ENCODE data around the gene SLC25A21. TPM values are rescaled to one million over a fixed set of nuclear protein-coding genes. Genes with fewer than 3 reads are reported as not detected.
A peak's percentile ranks its signal among the peaks of the same experiment; 100 is the strongest.

Gene SLC25A21
- total and polyA plus RNA-seq, 2 of the 13 experiments (the other 11 are each of a cell fraction or from before 2014, with no cell fraction given) = 1.9 to 2.9 TPM

- TF ChIP-seq PRDM15 (CRISPR knock-in tag; IDR thresholded peaks at IDR 0.05) = peak; percentile 73; the same call in 1 of the 2 replicates
- TF ChIP-seq ZNF331 (CRISPR knock-in tag; IDR thresholded peaks at IDR 0.05) = peak; percentile 87
- TF ChIP-seq ZNF343 (CRISPR knock-in tag; IDR thresholded peaks at IDR 0.05) = peak; percentile 99; the same call in 1 of the 2 replicates
- TF ChIP-seq SMC3 (IDR thresholded peaks at IDR 0.05; ENCODE audit: low read length) = no peak
- TF ChIP-seq SMAD9 (CRISPR knock-in tag; IDR thresholded peaks at IDR 0.05) = peak; percentile 98
- TF ChIP-seq ZNF646 (CRISPR knock-in tag; IDR thresholded peaks at IDR 0.05) = 0 out of 2 replicates have a peak, but pooled peaks have one; percentile 30
- peak; percentile 93 for TF ChIP-seq ZBTB26 (CRISPR knock-in tag; IDR thresholded peaks at IDR 0.05; ENCODE audit: borderline replicate concordance)
- TF ChIP-seq ARID4A (CRISPR knock-in tag; IDR thresholded peaks at IDR 0.05; ENCODE audit: borderline replicate concordance) = peak; percentile 91; the same call in 1 of the 2 replicates
- TF ChIP-seq ZNF777 (CRISPR knock-in tag; IDR thresholded peaks at IDR 0.05) = peak; percentile 96
- peak; percentile 98; the same call in 1 of the 2 replicates for TF ChIP-seq CREBL2 (CRISPR knock-in tag; IDR thresholded peaks at IDR 0.05; ENCODE audit: borderline replicate concordance)
Measured at GRCh38 chr14:37172024-37172869, at the start of gene SLC25A21 (continued).
